Vagina (tissue), 2 donors: ENCODE results near the gene GALNT7. TPM values are rescaled to one million over a fixed set of nuclear protein-coding genes. Genes with fewer than 3 reads are reported as not detected.

ENCODE experiments used
- DNase-seq, 2 donors: peaks; one replicate each; pipeline ENCODE4 v3.0.0-alpha.2; 2017; ENCODE audit errors: extremely low spot score in 2 of 2
- H3K27ac ChIP-seq: fragments of 200-600 bp; sonication (generic); one replicate; pipeline ENCODE4 v1.5.1; 2019
- H3K27me3 ChIP-seq: fragments of 200-600 bp; sonication (generic); one replicate; pipeline ENCODE4 v1.5.1; 2019
- H3K36me3 ChIP-seq, 2 donors: fragments of 200-600 bp; sonication (generic); one replicate each; pipeline ENCODE4 v1.5.1; 2017 to 2019
- H3K4me1 ChIP-seq: fragments of 200-600 bp; sonication (generic); one replicate; pipeline ENCODE4 v1.5.1; 2019
- H3K4me3 ChIP-seq, 2 donors: fragments of 200-600 bp; sonication (generic); 1 replicate in 1 of 2; 2 replicates in 1 of 2; pipeline ENCODE4 v1.5.1; 2016 to 2019
- H3K9me3 ChIP-seq: fragments of 200-600 bp; sonication (generic); one replicate; pipeline ENCODE4 v1.5.1; 2019
- CTCF ChIP-seq, 3 experiments: fragments of 450-650 bp in 2 of 3; fragments of 200-600 bp in 1 of 3; sonication (generic) in 1 of 3; IDR thresholded peaks; one replicate each; pipeline ENCODE4 v1.5.1; 2017 to 2019; ENCODE audit warnings: antibody characterized with exemption in 3 of 3, mild to moderate bottlenecking in 2 of 3, moderate library complexity in 2 of 3
- POLR2A ChIP-seq, 2 donors: fragments of 450-650 bp; IDR thresholded peaks; one replicate each; pipeline ENCODE4 v1.6.1; 2017; ENCODE audit warnings: antibody characterized with exemption in 2 of 2, mild to moderate bottlenecking in 2 of 2, moderate library complexity in 2 of 2
- POLR2AphosphoS5 ChIP-seq, 2 donors: sonication (generic); formaldehyde crosslinking; IDR thresholded peaks; one replicate each; pipeline ENCODE4 v1.9.0; 2017; ENCODE audit warnings: antibody characterized with exemption in 2 of 2, mild to moderate bottlenecking in 2 of 2, low read depth in 1 of 2; ENCODE audit not compliant: insufficient read depth in 1 of 2
- intact Hi-C: fragments of 100-400 bp; cut with DNase I; formaldehyde crosslinking; loops from one replicate; pipeline ENCODE4 v1.15.1; 2023
- total RNA-seq: library from RNA; depleted of rRNA; stranded (reverse); fragments of >200 nt; gene quantifications from one replicate; pipeline ENCODE4 v1.2.3, GENCODE V29; 2016

The GALNT7 gene
- total RNA-seq, 1 donor from 2014 or later: 9.1 TPM

DNA sequence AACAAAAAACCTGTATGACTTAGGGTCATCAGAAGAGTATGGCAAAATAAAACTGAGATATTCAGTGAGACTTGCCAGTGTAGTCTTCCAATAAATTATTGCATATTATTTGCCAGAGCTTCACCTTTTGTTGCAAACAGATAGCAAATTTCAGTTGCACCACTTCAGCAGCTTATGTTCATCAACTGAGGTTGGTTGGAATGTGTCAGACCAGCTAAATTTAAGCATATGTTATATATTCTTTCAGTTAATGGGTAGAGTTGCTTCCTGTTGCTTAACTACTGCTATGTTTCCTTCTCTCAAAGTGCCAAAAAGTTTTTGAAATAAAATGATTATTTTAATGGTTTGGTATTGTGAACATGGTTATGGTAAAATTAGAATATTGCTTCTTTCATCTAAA lies 61.5 kb downstream of the GALNT7 start:
- no peak overlapping the region for H3K4me3 ChIP-seq
- H3K27me3 ChIP-seq: no peaks in the 10 kb centered on the region
- H3K4me1 ChIP-seq: no peaks in the 10 kb centered on the region
- intact Hi-C loops: no loop called here
- no peak for TF ChIP-seq POLR2A (IDR thresholded peaks at IDR 0.05)
- no peak for TF ChIP-seq CTCF (IDR thresholded peaks at IDR 0.05)
- TF ChIP-seq POLR2AphosphoS5 (IDR thresholded peaks at IDR 0.05; ENCODE audit: insufficient read depth in 1 of 2, low read depth in 1 of 2): no peak
- H3K36me3 ChIP-seq: no peaks in the 10 kb centered on the region
- no peaks in the 10 kb centered on the region for H3K9me3 ChIP-seq
- no peak for DNase-seq
- no peak overlapping the region for H3K27ac ChIP-seq

DNA sequence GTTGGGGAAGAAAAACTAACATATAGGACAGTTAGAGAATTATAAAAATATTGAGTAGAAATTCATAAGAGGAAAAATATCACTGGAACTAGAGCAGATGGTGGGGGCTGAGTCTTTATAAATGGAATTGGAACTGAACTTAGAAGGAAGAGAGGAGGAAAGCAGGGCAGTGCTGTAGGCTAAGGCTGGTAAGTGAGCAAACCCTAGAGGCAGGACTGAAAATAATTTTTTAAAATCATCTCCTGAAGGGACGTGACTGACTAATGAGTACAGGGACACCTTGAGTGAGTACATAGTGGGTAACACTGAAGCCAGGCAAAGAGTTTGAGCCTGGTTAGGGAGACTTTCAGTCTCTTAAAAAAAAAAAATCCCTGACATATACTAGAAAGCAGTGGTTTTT lies 63.3 kb downstream of the GALNT7 start:
- Histone ChIP-seq H3K4me1 (peaks cover 13% of the 10 kb centered on the region), H3K4me3 (no peak overlapping the region), H3K27me3 (no peaks in the 10 kb centered on the region), H3K36me3 (no peaks in the 10 kb centered on the region), H3K27ac (no peak overlapping the region), H3K9me3 (no peaks in the 10 kb centered on the region)
- no peak for DNase-seq
- TF ChIP-seq CTCF (IDR thresholded peaks at IDR 0.05) (no peak), POLR2A (IDR thresholded peaks at IDR 0.05) (no peak), POLR2AphosphoS5 (IDR thresholded peaks at IDR 0.05; ENCODE audit: insufficient read depth in 1 of 2, low read depth in 1 of 2) (no peak)
- intact Hi-C loops: no loop called here

DNA sequence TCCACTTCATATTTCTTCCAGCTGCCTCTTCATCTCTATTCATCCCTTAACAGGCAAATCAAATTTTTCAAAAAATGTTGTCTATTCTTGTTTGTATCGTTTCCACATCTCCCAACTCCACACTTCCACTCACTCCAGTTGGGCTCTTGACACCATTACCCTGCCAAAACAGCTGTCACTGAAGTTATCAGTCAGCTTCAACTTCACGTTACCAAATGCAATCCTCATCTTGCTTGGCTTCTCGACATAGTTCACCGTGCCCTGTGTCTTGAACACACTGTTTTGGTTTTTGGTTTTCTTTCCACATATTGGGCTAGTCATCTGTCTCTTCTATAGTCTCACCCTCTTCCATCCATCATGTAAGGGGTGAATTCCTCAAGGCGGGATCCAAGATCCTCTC lies 65.2 kb downstream of the GALNT7 start:
- no peak for DNase-seq
- Histone ChIP-seq H3K27ac (no peak overlapping the region), H3K36me3 (no peaks in the 10 kb centered on the region), H3K4me1 (peaks cover 18% of the 10 kb centered on the region), H3K4me3 (no peak overlapping the region), H3K27me3 (no peaks in the 10 kb centered on the region), H3K9me3 (no peaks in the 10 kb centered on the region)
- no peak for TF ChIP-seq CTCF (IDR thresholded peaks at IDR 0.05)
- no peak for TF ChIP-seq POLR2AphosphoS5 (IDR thresholded peaks at IDR 0.05; ENCODE audit: insufficient read depth in 1 of 2, low read depth in 1 of 2)
- no peak for TF ChIP-seq POLR2A (IDR thresholded peaks at IDR 0.05)
- intact Hi-C loops: no loop called here

DNA sequence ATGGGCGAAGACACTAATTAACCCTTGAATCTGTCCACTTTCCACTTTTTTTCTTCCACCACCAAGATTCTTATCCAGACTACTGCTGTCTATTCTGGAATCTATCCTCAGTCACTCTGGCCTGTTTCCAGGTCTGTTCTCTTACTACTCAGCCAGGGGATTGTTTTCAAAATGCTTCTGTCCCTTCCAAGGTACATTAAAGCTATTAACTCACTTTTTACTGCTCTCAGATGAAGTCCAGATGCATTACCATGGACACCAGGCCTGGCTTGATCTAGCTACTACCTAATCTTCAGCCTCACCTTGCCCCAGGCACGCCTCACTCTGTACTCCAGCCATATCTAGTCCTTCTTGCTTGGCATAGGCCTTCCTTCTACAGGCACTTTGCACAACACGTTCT lies 66.4 kb downstream of the GALNT7 start:
- peaks cover 18% of the 10 kb centered on the region for H3K4me1 ChIP-seq
- no peaks in the 10 kb centered on the region for H3K9me3 ChIP-seq
- H3K27me3 ChIP-seq: no peaks in the 10 kb centered on the region
- TF ChIP-seq CTCF (IDR thresholded peaks at IDR 0.05): no peak
- no peak for TF ChIP-seq POLR2A (IDR thresholded peaks at IDR 0.05)
- TF ChIP-seq POLR2AphosphoS5 (IDR thresholded peaks at IDR 0.05; ENCODE audit: insufficient read depth in 1 of 2, low read depth in 1 of 2): no peak
- no peak overlapping the region for H3K4me3 ChIP-seq
- no peak for DNase-seq
- intact Hi-C loops: no loop called here
- no peaks in the 10 kb centered on the region for H3K36me3 ChIP-seq
- no peak overlapping the region for H3K27ac ChIP-seq

DNA sequence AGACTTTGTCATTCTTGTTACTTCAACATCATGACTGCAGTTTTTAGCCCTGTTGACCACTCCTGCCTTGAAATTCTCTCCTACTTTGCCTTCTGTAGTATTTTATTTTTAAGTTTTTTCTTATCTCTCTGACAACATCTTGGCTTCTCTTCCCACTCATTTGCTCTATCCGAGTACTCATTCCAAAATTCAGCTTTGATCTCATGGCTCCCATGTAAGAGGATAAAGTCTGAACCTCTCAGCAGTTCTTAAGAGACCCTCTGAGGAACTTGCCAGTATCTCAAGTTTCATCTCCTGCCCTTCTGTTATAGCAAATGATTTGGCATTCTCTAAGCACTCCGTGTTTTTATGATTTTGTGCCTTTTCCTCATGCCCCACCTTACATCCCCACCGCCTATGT lies 67.7 kb downstream of the GALNT7 start:
- Histone ChIP-seq H3K4me3 (no peak overlapping the region), H3K9me3 (no peaks in the 10 kb centered on the region), H3K4me1 (peaks cover 18% of the 10 kb centered on the region), H3K27ac (no peak overlapping the region), H3K36me3 (no peaks in the 10 kb centered on the region), H3K27me3 (no peaks in the 10 kb centered on the region)
- intact Hi-C loops: no loop called here
- no peak for DNase-seq
- no peak for TF ChIP-seq POLR2AphosphoS5 (IDR thresholded peaks at IDR 0.05; ENCODE audit: insufficient read depth in 1 of 2, low read depth in 1 of 2)
- TF ChIP-seq CTCF (IDR thresholded peaks at IDR 0.05): no peak
- TF ChIP-seq POLR2A (IDR thresholded peaks at IDR 0.05): no peak
